ENCODE data around the gene KAZN.
"Not testable (repeated sequence)": the region's sequence is repeated elsewhere in the genome, so short reads cannot be mapped to it uniquely, and the experiment has no call there.

Gene KAZN

GRCh38 chr1:15115542-15116330 lies 517.3 kb downstream of the KAZN start:
- peak; percentile 6 for DNase-seq (ENCODE audit: low read depth)

GRCh38 chr1:15116966-15117365 lies 518.5 kb downstream of the KAZN start:
- DNase-seq (ENCODE audit: low read depth) = no peak

GRCh38 chr1:15117671-15118325 lies 519.3 kb downstream of the KAZN start:
- DNase-seq (ENCODE audit: low read depth) = no peak

- no peak for DNase-seq (ENCODE audit: low read depth)
Observed at GRCh38 chr1:15118579-15118978, 520.1 kb downstream of the KAZN start.

- no peak for DNase-seq (ENCODE audit: low read depth)
Observed at GRCh38 chr1:15120251-15120945, 521.9 kb downstream of the KAZN start.

- no peak for DNase-seq (ENCODE audit: low read depth)
Observed at GRCh38 chr1:15122331-15122730, 523.8 kb downstream of the KAZN start.

- no peak for DNase-seq (ENCODE audit: low read depth)
Observed at GRCh38 chr1:15123270-15123669, 524.8 kb downstream of the KAZN start.

GRCh38 chr1:15123925-15124324 lies 525.4 kb downstream of the KAZN start:
- DNase-seq (ENCODE audit: low read depth) = no peak

GRCh38 chr1:15124362-15125100 lies 526.0 kb downstream of the KAZN start:
- DNase-seq (ENCODE audit: low read depth) = no peak

GRCh38 chr1:15125101-15125745 lies 526.7 kb downstream of the KAZN start:
- no peak for DNase-seq (ENCODE audit: low read depth)

GRCh38 chr1:15128077-15128476 lies 529.6 kb downstream of the KAZN start:
- DNase-seq (ENCODE audit: low read depth) = no peak

- peak; percentile 48 for DNase-seq (ENCODE audit: low read depth)
Observed at GRCh38 chr1:15128520-15129313, 530.2 kb downstream of the KAZN start.

- no peak for DNase-seq (ENCODE audit: low read depth)
Observed at GRCh38 chr1:15129944-15130343, 531.5 kb downstream of the KAZN start.

- no peak for DNase-seq (ENCODE audit: low read depth)
Observed at GRCh38 chr1:15130607-15131006, 532.1 kb downstream of the KAZN start.

GRCh38 chr1:15132965-15133364 lies 534.5 kb downstream of the KAZN start:
- no peak for DNase-seq (ENCODE audit: low read depth)

GRCh38 chr1:15134285-15134684 lies 535.8 kb downstream of the KAZN start:
- DNase-seq (ENCODE audit: low read depth) = no peak

GRCh38 chr1:15135604-15136003 lies 537.1 kb downstream of the KAZN start:
- not testable (repeated sequence) for DNase-seq (ENCODE audit: low read depth)

- DNase-seq (ENCODE audit: low read depth) = peak; percentile 6
Observed at GRCh38 chr1:15137809-15138208, 539.3 kb downstream of the KAZN start.

GRCh38 chr1:15139654-15140350 lies 541.3 kb downstream of the KAZN start:
- DNase-seq (ENCODE audit: low read depth) = peak; percentile 58

- DNase-seq (ENCODE audit: low read depth) = peak; percentile 68
Observed at GRCh38 chr1:15141935-15142539, 543.6 kb downstream of the KAZN start.
